Smooth muscle cell (in vitro differentiated cells): ENCODE data around the gene HSD17B4. TPM values are rescaled to one million over a fixed set of nuclear protein-coding genes. Genes with fewer than 3 reads are reported as not detected.
"Not testable (repeated sequence)": the region's sequence is repeated elsewhere in the genome, so short reads cannot be mapped to it uniquely, and the experiment has no call there.

Experiments
- DNase-seq: peaks from one replicate; lab custom pipeline; 2025; ENCODE audit not compliant: unreplicated experiment; lab: John Stamatoyannopoulos, UW
- H2AFZ ChIP-seq: fragments of 200-600 bp; sonication (generic); 2 replicates; pipeline ENCODE4 v1.6.0; 2016; ENCODE audit warnings: antibody characterized with exemption, low read depth, mild to moderate bottlenecking
- H3F3A ChIP-seq: fragments of 200-600 bp; sonication (generic); 2 replicates; pipeline ENCODE4 v1.6.0; 2017; ENCODE audit warnings: antibody characterized with exemption, low read depth
- H3K27ac ChIP-seq: fragments of 200-600 bp; sonication (generic); 2 replicates; pipeline ENCODE4 v1.5.1; 2016; ENCODE audit warnings: low read depth, mild to moderate bottlenecking
- H3K27me3 ChIP-seq: fragments of 200-600 bp; sonication (generic); 2 replicates; pipeline ENCODE4 v1.6.1; 2016; ENCODE audit warnings: low read depth, mild to moderate bottlenecking
- H3K36me3 ChIP-seq: fragments of 200-600 bp; sonication (generic); 2 replicates; pipeline ENCODE4 v1.5.1; 2016; ENCODE audit warnings: low read depth
- H3K4me1 ChIP-seq: fragments of 200-600 bp; sonication (generic); 2 replicates; pipeline ENCODE4 v1.5.1; 2016; ENCODE audit warnings: low read depth
- H3K4me2 ChIP-seq: fragments of 200-600 bp; sonication (generic); 2 replicates; pipeline ENCODE4 v1.6.0; 2016; ENCODE audit warnings: mild to moderate bottlenecking
- H3K4me3 ChIP-seq: fragments of 200-600 bp; sonication (generic); 2 replicates; pipeline ENCODE4 v1.5.1; 2016; ENCODE audit warnings: mild to moderate bottlenecking
- H3K79me2 ChIP-seq: fragments of 200-600 bp; sonication (generic); 2 replicates; pipeline ENCODE4 v1.6.0; 2016; ENCODE audit warnings: low read depth, mild to moderate bottlenecking
- H3K9ac ChIP-seq: fragments of 200-600 bp; sonication (generic); 2 replicates; pipeline ENCODE4 v1.6.0; 2016; ENCODE audit warnings: low read depth
- H3K9me3 ChIP-seq: fragments of 200-600 bp; sonication (generic); replicated peaks from 2 replicates; pipeline ENCODE4 v1.5.1; 2016; ENCODE audit warnings: low read depth
- H4K20me1 ChIP-seq: fragments of 200-600 bp; sonication (generic); 2 replicates; pipeline ENCODE4 v1.6.0; 2016; ENCODE audit warnings: low read depth
- CTCF ChIP-seq: fragments of 200-600 bp; sonication (generic); IDR thresholded peaks from 2 replicates; pipeline ENCODE4 v1.5.1; 2017; ENCODE audit warnings: borderline replicate concordance, mild to moderate bottlenecking, antibody characterized with exemption; ENCODE audit not compliant: insufficient read depth, poor library complexity, severe bottlenecking
- WGBS: methylation state at CpG from one replicate; pipeline ENCODE4 v1.1.7; 2016; ENCODE audit warnings: low lambda C conversion rate; 5-methylcytosine and 5-hydroxymethylcytosine counted together
- polyA plus RNA-seq: library from polyadenylated mRNA; unstranded; fragments of >200 nt; fragmentation: Nextera tagmentation; extraction: Ambion mirVana; gene quantifications from 2 replicates; pipeline ENCODE4 v1.2.1, GENCODE V29; 2016
- total RNA-seq: library from RNA; depleted of rRNA; stranded (reverse); fragments of >200 nt; gene quantifications from 2 replicates; pipeline ENCODE4 v1.2.3, GENCODE V29; 2014

The HSD17B4 gene
- total and polyA plus RNA-seq, 2 experiments from 2014 or later: 64.5 to 116 TPM

GRCh38 chr5:119473241-119473640, 20.9 kb downstream of the HSD17B4 start:
- H3K79me2 ChIP-seq: peaks cover 5% of the 10 kb centered on the region
- WGBS: 97% methylated on average over 1 of the region's 1 CpG
- no peak for TF ChIP-seq CTCF
- H3K9me3 ChIP-seq: peaks cover 6% of the 10 kb centered on the region
- H3K4me3 ChIP-seq: no peak overlapping the region
- H3K9ac ChIP-seq: no peak overlapping the region
- no peak overlapping the region for H3K4me2 ChIP-seq
- no peaks in the 10 kb centered on the region for H3K27me3 ChIP-seq
- H2AFZ ChIP-seq: no peak overlapping the region
- peaks cover 8% of the 10 kb centered on the region for H3K4me1 ChIP-seq
- H3F3A ChIP-seq: no peaks in the 10 kb centered on the region
- H4K20me1 ChIP-seq: peaks cover 4% of the 10 kb centered on the region
- no peak for DNase-seq
- H3K27ac ChIP-seq: no peak overlapping the region
- peaks cover 6% of the 10 kb centered on the region for H3K36me3 ChIP-seq

- no peak overlapping the region for H3K27ac ChIP-seq
- H3K9ac ChIP-seq: no peak overlapping the region
- DNase-seq: no peak
- WGBS: 83% methylated on average over 1 of the region's 1 CpG
- H3K4me3 ChIP-seq: no peak overlapping the region
- no peaks in the 10 kb centered on the region for H3K36me3 ChIP-seq
- no peaks in the 10 kb centered on the region for H3K27me3 ChIP-seq
- no peaks in the 10 kb centered on the region for H3K9me3 ChIP-seq
- TF ChIP-seq CTCF: no peak
- H4K20me1 ChIP-seq: peaks cover 4% of the 10 kb centered on the region
- H3K4me2 ChIP-seq: no peak overlapping the region
- no peaks in the 10 kb centered on the region for H3F3A ChIP-seq
- H3K79me2 ChIP-seq: peaks cover 5% of the 10 kb centered on the region
- H3K4me1 ChIP-seq: no peaks in the 10 kb centered on the region
- no peak overlapping the region for H2AFZ ChIP-seq
Measured at GRCh38 chr5:119476341-119476740, 24.0 kb downstream of the HSD17B4 start.

- Histone ChIP-seq H3K27ac (no peak overlapping the region), H3K4me3 (no peak overlapping the region), H4K20me1 (peaks cover under 1% of the 10 kb centered on the region), H3K36me3 (no peaks in the 10 kb centered on the region), H3K9me3 (no peaks in the 10 kb centered on the region), H3K4me2 (no peak overlapping the region), H2AFZ (no peak overlapping the region), H3K27me3 (no peaks in the 10 kb centered on the region), H3K4me1 (no peaks in the 10 kb centered on the region), H3K9ac (no peak overlapping the region), H3K79me2 (no peaks in the 10 kb centered on the region), H3F3A (no peaks in the 10 kb centered on the region)
- no peak for TF ChIP-seq CTCF
- WGBS: 79% methylated on average over 3 of the region's 3 CpGs
- no peak for DNase-seq
Measured at GRCh38 chr5:119478781-119479180, 26.5 kb downstream of the HSD17B4 start.

- not testable (repeated sequence) for H4K20me1 ChIP-seq, H3K4me2 ChIP-seq, H3K4me1 ChIP-seq, H3K79me2 ChIP-seq, H3K9ac ChIP-seq, H3F3A ChIP-seq, H3K36me3 ChIP-seq, H3K27me3 ChIP-seq, H3K27ac ChIP-seq, H2AFZ ChIP-seq, H3K4me3 ChIP-seq, DNase-seq, H3K9me3 ChIP-seq
- 43% methylated on average over 10 of the region's 10 CpGs for WGBS
Measured at GRCh38 chr5:119480629-119481028, 28.3 kb downstream of the HSD17B4 start.
